HG03108 (cell line): Measurements from ENCODE around the gene MPHOSPH9.

Source experiments
- ATAC-seq: cut with Tn5 transposase; IDR thresholded peaks from one replicate; pipeline ENCODE4 v1.9.1; 2021; ENCODE audit warnings: moderate library complexity; ENCODE audit not compliant: unreplicated experiment

MPHOSPH9 gene

GRCh38 chr12:123150275-123150743, 82.6 kb downstream of the MPHOSPH9 start:
- peak; percentile 9 for ATAC-seq

- no peak for ATAC-seq
Measured at GRCh38 chr12:123149501-123150274, 83.3 kb downstream of the MPHOSPH9 start.

GRCh38 chr12:123149088-123149487, 83.9 kb downstream of the MPHOSPH9 start:
- no peak for ATAC-seq

- no peak for ATAC-seq
Measured at GRCh38 chr12:123148655-123149054, 84.3 kb downstream of the MPHOSPH9 start.

GRCh38 chr12:123148223-123148622, 84.7 kb downstream of the MPHOSPH9 start:
- no peak for ATAC-seq

GRCh38 chr12:123145211-123145610, 87.7 kb downstream of the MPHOSPH9 start:
- ATAC-seq = no peak

GRCh38 chr12:123143736-123144461, 89.0 kb downstream of the MPHOSPH9 start:
- no peak for ATAC-seq

GRCh38 chr12:123142921-123143735, 89.8 kb downstream of the MPHOSPH9 start:
- no peak for ATAC-seq

GRCh38 chr12:123142518-123142840, 90.5 kb downstream of the MPHOSPH9 start:
- no peak for ATAC-seq

- no peak for ATAC-seq
Measured at GRCh38 chr12:123141615-123142517, 91.1 kb downstream of the MPHOSPH9 start.

- ATAC-seq = no peak
Measured at GRCh38 chr12:123140676-123141614, 92.0 kb downstream of the MPHOSPH9 start.

- no peak for ATAC-seq
Measured at GRCh38 chr12:123139926-123140675, 92.8 kb downstream of the MPHOSPH9 start.

GRCh38 chr12:123135688-123136087, 97.3 kb downstream of the MPHOSPH9 start:
- ATAC-seq = no peak

GRCh38 chr12:123134826-123135225, 98.1 kb downstream of the MPHOSPH9 start:
- no peak for ATAC-seq

- ATAC-seq = no peak
Measured at GRCh38 chr12:123134271-123134671, 98.7 kb downstream of the MPHOSPH9 start.

GRCh38 chr12:123133701-123134100, 99.2 kb downstream of the MPHOSPH9 start:
- no peak for ATAC-seq

- no peak for ATAC-seq
Measured at GRCh38 chr12:123132951-123133619, 99.9 kb downstream of the MPHOSPH9 start.

- ATAC-seq = no peak
Measured at GRCh38 chr12:123131879-123132402, 101.0 kb downstream of the MPHOSPH9 start.
